Endothelial cell of umbilical vein (primary cell): ENCODE measurements around the gene SUSD6. TPM values are rescaled to one million over a fixed set of nuclear protein-coding genes. Genes with fewer than 3 reads are reported as not detected.

Experiments used
- BruUV-seq: library from RNA; stranded (reverse); fragments of 400-500 nt; replicated peaks from 2 replicates; lab custom pipeline; 2021; lab: Mats Ljungman, UMichigan
- CTCF ChIA-PET: fragments of 300-600, 350-600 bp; sonication (Branson Sonifier 250); formaldehyde crosslinking; loops from one replicate; lab custom pipeline; 2021; ENCODE audit warnings: antibody characterized with exemption, inconsistent platforms; lab: Charles Lee
- POLR2A ChIA-PET: fragments of 300-600, 350-600 bp; sonication (Branson Sonifier 250); formaldehyde crosslinking; loops from one replicate; lab custom pipeline; 2021; ENCODE audit warnings: antibody characterized with exemption, inconsistent platforms; lab: Charles Lee
- DNase-seq: peaks from one replicate; pipeline ENCODE4 v3.0.0-alpha.2; 2011; ENCODE audit warnings: low read depth, low spot score
- FAIRE-seq: peaks from 2 replicates; lab custom pipeline; 2011; peaks lifted over from hg19 to GRCh38; lab: Jason Lieb, UNC
- H2AFZ ChIP-seq: 2 replicates; pipeline ENCODE4 v1.6.0; 2012; ENCODE audit warnings: low read depth, low read length, control low read depth, inconsistent platforms
- H3K27ac ChIP-seq: 2 replicates; pipeline ENCODE4 v1.5.1; 2011; ENCODE audit warnings: low read depth, mild to moderate bottlenecking, control low read depth, low read length, moderate library complexity; ENCODE audit not compliant: insufficient read depth
- H3K27me3 ChIP-seq, 2 experiments: 2 replicates each; pipeline versions ENCODE4 v1.6.0 to v1.6.1; 2011; ENCODE audit warnings: low read length in 2 of 2, mixed read lengths in 1 of 2; ENCODE audit not compliant: control insufficient read depth in 2 of 2, insufficient read depth in 2 of 2
- H3K36me3 ChIP-seq, 2 experiments: 2 replicates in 1 of 2; 3 replicates in 1 of 2; pipeline ENCODE4 v1.5.1; 2011; ENCODE audit warnings: low read length in 2 of 2, mild to moderate bottlenecking in 1 of 2, moderate library complexity in 1 of 2; ENCODE audit not compliant: control insufficient read depth in 2 of 2, insufficient read depth in 2 of 2; ENCODE audit errors: extremely low read depth in 1 of 2
- H3K4me1 ChIP-seq: 3 replicates; pipeline ENCODE4 v1.5.1; 2011; ENCODE audit warnings: mild to moderate bottlenecking, low read length; ENCODE audit not compliant: control insufficient read depth, insufficient read depth; ENCODE audit errors: extremely low read depth
- H3K4me2 ChIP-seq: 2 replicates; pipeline ENCODE4 v1.6.1; 2011; ENCODE audit warnings: low read length, control low read depth, mixed read lengths; ENCODE audit not compliant: insufficient read depth
- H3K4me3 ChIP-seq, 3 experiments: fragments of 200-600 bp in 1 of 3; sonication (generic), shearing (Covaris generic) in 1 of 3; replicated peaks in 1 of 3; 2 replicates each; pipeline ENCODE4 v1.5.1; 2011 to 2016; ENCODE audit warnings: control low read depth in 3 of 3, low read length in 3 of 3, mild to moderate bottlenecking in 2 of 3, inconsistent platforms in 1 of 3, low read depth in 1 of 3, moderate library complexity in 1 of 3; ENCODE audit not compliant: insufficient read depth in 1 of 3
- H3K79me2 ChIP-seq: 2 replicates; pipeline ENCODE4 v1.6.0; 2012; ENCODE audit warnings: low read length, inconsistent platforms; ENCODE audit not compliant: control insufficient read depth, insufficient read depth
- H3K9ac ChIP-seq: replicated peaks from 2 replicates; pipeline ENCODE3; 2011; ENCODE audit warnings: low read length, control low read depth; ENCODE audit not compliant: insufficient read depth; ENCODE audit errors: extremely low read depth
- H3K9me1 ChIP-seq: replicated peaks from 3 replicates; pipeline ENCODE4 v1.6.0; 2011; ENCODE audit warnings: mild to moderate bottlenecking, low read length; ENCODE audit not compliant: control insufficient read depth, insufficient read depth; ENCODE audit errors: extremely low read depth
- H3K9me3 ChIP-seq: replicated peaks from 2 replicates; pipeline ENCODE4 v1.5.1; 2012; ENCODE audit warnings: low read length, inconsistent platforms; ENCODE audit not compliant: control insufficient read depth, insufficient read depth
- H4K20me1 ChIP-seq: replicated peaks from 2 replicates; pipeline ENCODE3; 2011; ENCODE audit warnings: mild to moderate bottlenecking, low read length; ENCODE audit not compliant: control insufficient read depth, insufficient read depth; ENCODE audit errors: extremely low read depth
- CTCF ChIP-seq, 2 donors: IDR thresholded peaks; 1 replicate in 1 of 2; 2 replicates in 1 of 2; pipeline ENCODE4 v1.5.1; 2011; ENCODE audit warnings: low read length in 2 of 2, mild to moderate bottlenecking in 2 of 2, moderate library complexity in 2 of 2, control low read depth in 1 of 2, inconsistent platforms in 1 of 2, low read depth in 1 of 2; ENCODE audit not compliant: insufficient read depth in 1 of 2; ENCODE audit errors: extremely low read depth in 1 of 2
- EZH2 ChIP-seq: IDR thresholded peaks from 2 replicates; pipeline ENCODE4 v1.6.1; 2012; ENCODE audit warnings: borderline replicate concordance, low read depth, mild to moderate bottlenecking, moderate library complexity, low read length, inconsistent platforms; ENCODE audit not compliant: severe bottlenecking
- GATA2 ChIP-seq: IDR thresholded peaks from 2 replicates; pipeline ENCODE4 v1.7.0; 2011; ENCODE audit warnings: low read depth, mild to moderate bottlenecking, moderate library complexity, mixed read lengths, low read length; ENCODE audit not compliant: insufficient read length, insufficient read depth
- JUN ChIP-seq: IDR thresholded peaks from 2 replicates; pipeline ENCODE4 v1.6.1; 2011; ENCODE audit warnings: borderline replicate concordance, low read depth; ENCODE audit not compliant: insufficient read length, insufficient read depth
- POLR2A ChIP-seq: IDR thresholded peaks from 2 replicates; pipeline ENCODE4 v1.6.1; 2012; ENCODE audit warnings: low read depth, mild to moderate bottlenecking, control low read depth, low read length
- POLR2AphosphoS5 ChIP-seq: IDR thresholded peaks from 2 replicates; pipeline ENCODE4 v1.6.1; 2012; ENCODE audit warnings: low read depth, mild to moderate bottlenecking, control low read depth, low read length, moderate library complexity; ENCODE audit not compliant: insufficient read depth
- dilution Hi-C: fragments of 300-500 bp; cut with MboI; formaldehyde crosslinking; loops from one replicate; pipeline ENCODE4 v1.15.0; 2019; ENCODE audit warnings: low sequenced_read_pairs; ENCODE audit not compliant: extremely low pct_ligation_motif_present
- intact Hi-C: fragments of 100-400 bp; cut with micrococcal nuclease; formaldehyde crosslinking; loops from one replicate; pipeline ENCODE4 v1.10.0; 2022
- polyA plus RNA-seq, 4 experiments: library from polyadenylated mRNA; depleted of rRNA in 3 of 4; stranded (reverse) in 3 of 4; unstranded in 1 of 4; fragments of >200 nt; gene quantifications; 2 replicates each; pipeline versions ENCODE4 v1.2.1 to v1.2.3, GENCODE V29; 2011 to 2012; ENCODE audit warnings: missing spikeins in 1 of 4
- total RNA-seq: library from RNA; stranded (reverse); gene quantifications from 2 replicates; pipeline ENCODE4 v1.2.3, GENCODE V29; 2021
- TF ChIP-seq, protein P1 (sequence below): IDR thresholded peaks from 2 replicates; pipeline ENCODE4 v1.6.1; 2011; ENCODE audit not compliant: insufficient read depth, insufficient read length

SUSD6 gene
- total and polyA plus RNA-seq, 2 donors (not counting 3 experiments of a cell fraction or from before 2014, with no cell fraction given) = 13.4 to 19.5 TPM

GRCh38 chr14:69713993-69714679 is 102.7 kb downstream of the SUSD6 start:
- no TSS peak for BruUV-seq
- Histone ChIP-seq H3K9me1 (no peaks in the 10 kb centered on the region), H3K27ac (no peak overlapping the region), H3K4me2 (no peak overlapping the region), H3K79me2 (no peaks in the 10 kb centered on the region), H3K27me3 (no peaks in the 10 kb centered on the region), H3K9ac (no peak overlapping the region), H3K4me3 (no peak overlapping the region), H3K4me1 (peaks cover 34% of the 10 kb centered on the region), H4K20me1 (no peaks in the 10 kb centered on the region), H2AFZ (no peak overlapping the region), H3K9me3 (no peaks in the 10 kb centered on the region), H3K36me3 (peaks cover 4 to 11% of the 10 kb centered on the region in 2 experiments)
- TF ChIP-seq JUN (no peak), EZH2 (no peak), POLR2A (no peak), CTCF (IDR thresholded peaks at IDR 0.05; ENCODE audit: extremely low read depth in 1 of 2, insufficient read depth in 1 of 2, low read depth in 1 of 2, low read length in 2 of 2) (no peak), GATA2 (no peak), POLR2AphosphoS5 (no peak)
- TF ChIP-seq, protein P1, sequence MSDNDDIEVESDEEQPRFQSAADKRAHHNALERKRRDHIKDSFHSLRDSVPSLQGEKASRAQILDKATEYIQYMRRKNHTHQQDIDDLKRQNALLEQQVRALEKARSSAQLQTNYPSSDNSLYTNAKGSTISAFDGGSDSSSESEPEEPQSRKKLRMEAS = no peak
- ChIA-PET POLR2A (no interaction called here), CTCF (interaction anchor here (0.7 to 3.0 kb wide), 5 partner anchors 10 to 490 kb away, joined by 3 to 10 read pairs (median 5); partner anchors contain the start of gene SUSD6)
- DNase-seq (peak; percentile 47), FAIRE-seq (no peak)
- dilution Hi-C loops (no loop called here), intact Hi-C loops (no loop called here)
